ENCODE results near the gene A3GALT2. TPM values are rescaled to one million over a fixed set of nuclear protein-coding genes. Genes with fewer than 3 reads are reported as not detected.

A3GALT2 gene
- polyA plus RNA-seq, 1 of the 3 experiments (the other 2 are of a cell fraction) = 0.07 TPM

DNA sequence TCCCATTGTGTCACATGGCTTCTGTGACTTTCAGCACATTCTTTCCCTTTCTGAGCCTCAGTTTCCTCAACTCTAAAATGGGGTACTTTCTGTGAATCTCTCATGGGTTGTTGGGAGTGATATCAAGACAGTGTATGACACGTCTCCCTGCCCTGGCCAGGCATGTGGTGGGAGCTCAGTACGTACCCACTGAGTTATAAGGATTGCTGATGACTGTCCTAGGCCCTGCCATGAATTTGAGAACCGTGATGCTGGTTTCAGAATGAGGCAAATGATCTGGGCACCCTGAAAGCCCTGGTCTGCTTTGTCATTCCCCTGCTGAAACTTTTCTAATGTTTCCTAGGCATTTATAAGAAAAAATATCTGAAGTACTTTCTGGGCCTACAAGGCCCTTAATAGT is 61.0 kb downstream of the A3GALT2 start:
- peaks cover 16 to 57% of the 10 kb centered on the region in 2 experiments; a peak in 3 of 4 replicates for H3K4me1 ChIP-seq (ENCODE audit: control insufficient read depth in 1 of 2, insufficient read depth in 2 of 2, low read depth in 1 of 2, low read length in 1 of 2)
- no peak for TF ChIP-seq RCOR1 (IDR thresholded peaks at IDR 0.05; ENCODE audit: low read length)
- TF ChIP-seq, protein P1, sequence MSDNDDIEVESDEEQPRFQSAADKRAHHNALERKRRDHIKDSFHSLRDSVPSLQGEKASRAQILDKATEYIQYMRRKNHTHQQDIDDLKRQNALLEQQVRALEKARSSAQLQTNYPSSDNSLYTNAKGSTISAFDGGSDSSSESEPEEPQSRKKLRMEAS (IDR thresholded peaks at IDR 0.05; ENCODE audit: low read depth) = no peak
- TF ChIP-seq, protein P2, sequence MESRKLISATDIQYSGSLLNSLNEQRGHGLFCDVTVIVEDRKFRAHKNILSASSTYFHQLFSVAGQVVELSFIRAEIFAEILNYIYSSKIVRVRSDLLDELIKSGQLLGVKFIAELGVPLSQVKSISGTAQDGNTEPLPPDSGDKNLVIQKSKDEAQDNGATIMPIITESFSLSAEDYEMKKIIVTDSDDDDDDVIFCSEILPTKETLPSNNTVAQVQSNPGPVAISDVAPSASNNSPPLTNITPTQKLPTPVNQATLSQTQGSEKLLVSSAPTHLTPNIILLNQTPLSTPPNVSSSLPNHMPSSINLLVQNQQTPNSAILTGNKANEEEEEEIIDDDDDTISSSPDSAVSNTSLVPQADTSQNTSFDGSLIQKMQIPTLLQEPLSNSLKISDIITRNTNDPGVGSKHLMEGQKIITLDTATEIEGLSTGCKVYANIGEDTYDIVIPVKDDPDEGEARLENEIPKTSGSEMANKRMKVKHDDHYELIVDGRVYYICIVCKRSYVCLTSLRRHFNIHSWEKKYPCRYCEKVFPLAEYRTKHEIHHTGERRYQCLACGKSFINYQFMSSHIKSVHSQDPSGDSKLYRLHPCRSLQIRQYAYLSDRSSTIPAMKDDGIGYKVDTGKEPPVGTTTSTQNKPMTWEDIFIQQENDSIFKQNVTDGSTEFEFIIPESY (IDR thresholded peaks at IDR 0.05; ENCODE audit: borderline replicate concordance, low read depth) = no peak
- TF ChIP-seq FOXJ3 (CRISPR knock-in tag; IDR thresholded peaks at IDR 0.05) = no peak
- no peak for TF ChIP-seq FOSL2 (IDR thresholded peaks at IDR 0.05; ENCODE audit: borderline replicate concordance, low read depth)
- H3K36me3 ChIP-seq (replicated peaks in 1 of 2; ENCODE audit: control insufficient read depth in 1 of 2, insufficient read depth in 2 of 2, low read length in 1 of 2) = peaks cover 0 to 5% of the 10 kb centered on the region in 2 experiments
- H3F3A ChIP-seq (replicated peaks; ENCODE audit: insufficient read depth) = peaks cover 5% of the 10 kb centered on the region
- H3K4me2 ChIP-seq = no peak overlapping the region
- DNase-seq = no peak
- H3K9ac ChIP-seq = no peak overlapping the region
- H4K20me1 ChIP-seq (ENCODE audit: insufficient read depth) = peaks cover 46% of the 10 kb centered on the region
- peaks cover 80% of the 10 kb centered on the region for H3K79me2 ChIP-seq (ENCODE audit: insufficient read depth)
- H2AFZ ChIP-seq (ENCODE audit: low read depth) = no peak overlapping the region
- no peak overlapping the region for H3K27ac ChIP-seq (ENCODE audit: low read depth in 2 of 2, low read length in 1 of 2)
- H3K4me3 ChIP-seq (ENCODE audit: low read depth in 2 of 2, low read length in 1 of 2) = no peak overlapping the region
- H3K27me3 ChIP-seq (ENCODE audit: insufficient read depth) = no peaks in the 10 kb centered on the region
- no peaks in the 10 kb centered on the region for H3K9me3 ChIP-seq
- no peaks in the 10 kb centered on the region for H3K9me2 ChIP-seq
- POLR2A ChIA-PET = no interaction called here
- CTCF ChIA-PET = interaction anchor here (1.7 kb wide), 1 partner anchor 35 kb away, joined by 4 read pairs; no protein-coding TSS in a partner anchor
- 77% methylated on average over 3 of the region's 3 CpGs for WGBS (ENCODE audit: low lambda C conversion rate)

DNA sequence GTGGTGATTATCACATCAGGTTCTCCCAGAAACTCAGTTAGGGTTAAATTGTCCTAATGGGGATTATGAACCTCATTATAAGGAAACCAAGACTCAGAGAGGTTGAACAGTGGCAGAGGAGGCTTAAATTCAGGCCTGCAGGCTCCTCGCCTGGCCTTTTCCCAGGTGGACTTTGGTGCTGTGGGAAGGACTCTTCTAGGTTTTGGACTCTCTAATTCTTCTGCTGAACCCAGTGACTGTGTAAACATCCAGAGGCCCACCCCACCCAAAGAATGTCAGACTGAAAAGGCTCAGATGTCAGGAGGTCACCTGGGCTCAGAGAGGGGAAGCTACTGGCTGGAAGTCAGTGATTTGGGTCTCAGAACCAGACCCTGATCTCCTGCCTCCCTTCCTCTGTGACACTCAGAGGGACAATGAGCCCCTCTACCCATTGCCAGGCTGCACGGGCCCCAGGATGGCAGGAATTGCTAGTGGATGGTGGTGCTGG is 62.1 kb downstream of the A3GALT2 start:
- no peaks in the 10 kb centered on the region for H3K27me3 ChIP-seq (ENCODE audit: insufficient read depth)
- H3K4me2 ChIP-seq = peak overlapping the region; percentile 98; the same call in 1 of the 2 replicates
- H4K20me1 ChIP-seq (ENCODE audit: insufficient read depth) = peaks cover 36% of the 10 kb centered on the region
- H3K9ac ChIP-seq = no peak overlapping the region
- TF ChIP-seq TAF1 (IDR thresholded peaks at IDR 0.05; ENCODE audit: borderline replicate concordance, low read depth, low read length) (no peak), GATA2 (CRISPR knock-in tag; IDR thresholded peaks at IDR 0.05) (no peak), ELF1 (IDR thresholded peaks at IDR 0.05) (no peak), TCF12 (IDR thresholded peaks at IDR 0.05) (no peak), GABPA (IDR thresholded peaks at IDR 0.05; ENCODE audit: low read depth) (no peak)
- TF ChIP-seq, protein P3, sequence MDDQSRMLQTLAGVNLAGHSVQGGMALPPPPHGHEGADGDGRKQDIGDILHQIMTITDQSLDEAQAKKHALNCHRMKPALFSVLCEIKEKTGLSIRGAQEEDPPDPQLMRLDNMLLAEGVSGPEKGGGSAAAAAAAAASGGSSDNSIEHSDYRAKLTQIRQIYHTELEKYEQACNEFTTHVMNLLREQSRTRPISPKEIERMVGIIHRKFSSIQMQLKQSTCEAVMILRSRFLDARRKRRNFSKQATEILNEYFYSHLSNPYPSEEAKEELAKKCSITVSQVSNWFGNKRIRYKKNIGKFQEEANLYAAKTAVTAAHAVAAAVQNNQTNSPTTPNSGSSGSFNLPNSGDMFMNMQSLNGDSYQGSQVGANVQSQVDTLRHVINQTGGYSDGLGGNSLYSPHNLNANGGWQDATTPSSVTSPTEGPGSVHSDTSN (IDR thresholded peaks at IDR 0.05) = no peak
- POLR2A ChIA-PET = no interaction called here
- 94% methylated on average over 2 of the region's 2 CpGs for WGBS (ENCODE audit: low lambda C conversion rate)
- H3K36me3 ChIP-seq (replicated peaks in 1 of 2; ENCODE audit: control insufficient read depth in 1 of 2, insufficient read depth in 2 of 2, low read length in 1 of 2) = peaks cover 0 to 5% of the 10 kb centered on the region in 2 experiments
- no peaks in the 10 kb centered on the region for H3K9me3 ChIP-seq
- H3F3A ChIP-seq (replicated peaks; ENCODE audit: insufficient read depth) = peaks cover 9% of the 10 kb centered on the region
- H2AFZ ChIP-seq (ENCODE audit: low read depth) = no peak overlapping the region
- H3K4me3 ChIP-seq (ENCODE audit: low read depth in 2 of 2, low read length in 1 of 2) = no peak overlapping the region
- peaks cover 70% of the 10 kb centered on the region for H3K79me2 ChIP-seq (ENCODE audit: insufficient read depth)
- H3K4me1 ChIP-seq (ENCODE audit: control insufficient read depth in 1 of 2, insufficient read depth in 2 of 2, low read depth in 1 of 2, low read length in 1 of 2) = peaks cover 16 to 53% of the 10 kb centered on the region in 2 experiments; a peak in 3 of 4 replicates
- CTCF ChIA-PET = no interaction called here
- H3K27ac ChIP-seq (ENCODE audit: low read depth in 2 of 2, low read length in 1 of 2) = no peak overlapping the region; a peak in 1 of 4 replicates
- no peak for DNase-seq
- no peaks in the 10 kb centered on the region for H3K9me2 ChIP-seq

All from SK-N-SH (cell line).